K562 (cell line): ENCODE data around the gene INO80C. TPM values are rescaled to one million over a fixed set of nuclear protein-coding genes. Genes with fewer than 3 reads are reported as not detected.

Experiments used
- MGA ChIP-seq: fragments of 450-650 bp; IDR thresholded peaks from 2 replicates; pipeline ENCODE4 v1.6.1; 2016; ENCODE audit warnings: mild to moderate bottlenecking, moderate library complexity
- polyA plus RNA-seq, 8 experiments: library from polyadenylated mRNA; depleted of rRNA in 4 of 8; stranded (reverse) in 5 of 8; unstranded in 3 of 8; fragments of >200 nt; fragmentation: Nextera tagmentation in 2 of 8; fragmentation: Illumina TruSeq in 1 of 8; extraction: Ambion mirVana in 2 of 8; extraction: Trizol in 1 of 8; gene quantifications; 2 replicates each; pipeline versions ENCODE4 v1.2.1 to v1.2.3, GENCODE V29; 2011 to 2014; ENCODE audit warnings: inconsistent platforms in 1 of 8, missing spikeins in 1 of 8
- total RNA-seq, 7 experiments: library from RNA; depleted of rRNA in 6 of 7; stranded (reverse); fragments of >200 nt in 6 of 7; fragmentation: Illumina TruSeq in 2 of 7; extraction: Trizol in 2 of 7; gene quantifications; 2 replicates each; pipeline versions ENCODE4 v1.2.1 to v1.2.3, GENCODE V29; 2011 to 2021; ENCODE audit warnings: low replicate concordance in 1 of 7

The INO80C gene
- total and polyA plus RNA-seq, 9 of the 15 experiments (the other 6 are each of a cell fraction or from before 2014, with no cell fraction given), result 14.3 to 53.3 (median 46.6) TPM

GRCh38 chr18:35470435-35470834 lies 27.3 kb downstream of the INO80C start (continued):
- TF ChIP-seq MGA, result no peak
